ENCODE data around the gene NUP205.

DNA sequence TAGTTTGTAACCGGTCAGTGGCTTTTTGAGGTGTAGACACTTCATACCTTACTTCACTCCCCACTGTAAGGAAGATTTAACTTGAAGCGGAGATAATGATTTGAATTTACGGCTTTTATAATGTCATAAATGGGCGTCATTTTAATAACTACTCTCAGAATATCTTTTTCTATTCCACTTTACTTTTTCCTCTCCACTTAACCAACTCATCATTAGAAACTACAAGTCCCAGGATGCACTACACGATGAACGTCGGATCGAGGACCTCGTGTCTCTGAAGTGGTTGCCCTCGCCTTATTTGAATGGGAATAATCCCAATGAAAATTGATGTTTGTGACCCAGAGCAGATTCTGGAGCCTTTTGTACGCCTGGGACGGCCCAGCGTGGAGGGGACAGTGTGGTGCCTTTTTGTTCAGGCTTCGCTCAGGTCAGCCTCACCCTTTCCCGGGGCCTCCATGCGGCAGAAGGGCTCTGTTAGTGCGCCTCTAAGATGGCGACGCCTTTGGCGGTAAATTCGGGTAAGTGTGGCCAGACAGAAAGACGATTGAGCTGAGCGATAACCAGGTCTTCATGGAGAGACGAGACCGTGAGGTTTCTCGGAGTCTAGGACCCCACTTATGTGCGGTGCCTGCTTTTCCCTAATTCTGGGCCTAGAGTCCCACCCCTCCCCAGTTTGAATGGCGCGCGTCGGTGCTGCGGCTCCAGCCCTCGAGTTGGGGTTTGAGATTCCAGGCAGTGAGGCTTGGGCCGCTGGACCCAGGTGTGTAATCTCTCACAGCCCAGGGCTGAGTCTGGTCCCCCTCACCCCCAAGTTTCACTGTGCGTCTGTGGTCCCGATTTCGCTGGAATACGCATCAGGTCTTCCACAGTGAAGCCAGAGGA is at the start of gene NUP205:
- TF ChIP-seq CTCF (IDR thresholded peaks at IDR 0.05) (peak in 5 of 12 donors; percentile 7 to 12 (median 8)), POLR2A (IDR thresholded peaks at IDR 0.05) (no peak)

All from heart left ventricle (tissue), 13 donors.